Inferior parietal cortex (tissue), 1 donor: ENCODE results near the gene SHISAL2A.

Experiments used
- DNase-seq: peaks from one replicate; pipeline ENCODE4 v3.0.0-alpha.2; 2016; ENCODE audit errors: extremely low spot score

The SHISAL2A gene

DNA sequence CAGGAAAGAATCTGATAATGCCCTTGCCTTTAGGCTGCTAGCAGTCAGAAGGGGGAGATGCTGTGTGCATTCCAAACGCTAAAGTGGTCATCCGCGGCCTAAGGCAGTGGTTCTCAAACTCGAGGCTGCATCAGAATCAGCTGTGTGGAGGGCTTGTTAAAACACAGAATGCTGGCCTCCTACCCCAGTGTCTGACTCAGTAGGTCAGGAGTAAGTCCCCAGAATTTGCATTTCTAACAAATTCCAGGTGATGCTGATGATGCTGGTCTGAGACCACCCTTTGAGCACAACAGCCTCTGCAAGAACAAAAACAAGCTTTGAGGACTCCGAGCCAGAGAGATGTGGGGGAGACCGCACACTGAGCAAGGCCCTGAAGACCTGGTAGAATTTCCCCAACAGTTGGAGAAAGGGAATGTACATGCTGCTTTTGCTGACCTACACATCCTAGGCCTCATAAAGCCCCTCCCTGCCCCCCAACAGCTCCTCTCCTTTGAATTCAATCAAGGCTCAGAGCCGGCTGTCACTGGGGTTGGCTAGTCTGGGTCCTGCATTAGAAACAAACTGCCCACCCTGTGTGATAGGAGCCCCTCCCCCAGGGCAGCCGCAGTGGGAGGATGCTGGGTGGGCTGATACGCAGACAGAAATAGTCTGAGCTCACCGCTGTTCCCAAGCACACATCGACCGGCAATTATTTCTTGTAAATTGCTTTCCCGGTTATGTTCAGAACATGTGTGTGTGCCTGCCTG is 27.1 kb downstream of the SHISAL2A start:
- DNase-seq: no peak

DNA sequence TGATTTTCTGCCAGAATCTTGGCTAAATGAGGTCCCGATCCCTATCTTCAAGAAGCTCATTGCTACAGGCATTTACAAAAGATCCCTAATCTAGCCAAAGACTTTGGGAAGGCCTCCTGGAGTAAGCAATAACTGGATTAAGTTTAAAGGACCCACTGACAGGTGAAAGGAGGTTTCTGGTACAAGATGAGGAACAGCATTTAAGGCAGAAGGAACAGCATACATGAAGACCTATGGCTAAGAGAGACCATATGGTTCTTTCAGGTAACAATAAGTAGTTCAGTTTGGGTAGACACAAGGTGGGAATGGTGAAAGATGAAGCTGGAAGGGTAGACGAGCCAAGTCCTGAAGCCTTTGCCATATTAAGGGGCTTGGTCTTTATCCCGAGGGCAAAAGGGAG is 27.8 kb downstream of the SHISAL2A start:
- no peak for DNase-seq

DNA sequence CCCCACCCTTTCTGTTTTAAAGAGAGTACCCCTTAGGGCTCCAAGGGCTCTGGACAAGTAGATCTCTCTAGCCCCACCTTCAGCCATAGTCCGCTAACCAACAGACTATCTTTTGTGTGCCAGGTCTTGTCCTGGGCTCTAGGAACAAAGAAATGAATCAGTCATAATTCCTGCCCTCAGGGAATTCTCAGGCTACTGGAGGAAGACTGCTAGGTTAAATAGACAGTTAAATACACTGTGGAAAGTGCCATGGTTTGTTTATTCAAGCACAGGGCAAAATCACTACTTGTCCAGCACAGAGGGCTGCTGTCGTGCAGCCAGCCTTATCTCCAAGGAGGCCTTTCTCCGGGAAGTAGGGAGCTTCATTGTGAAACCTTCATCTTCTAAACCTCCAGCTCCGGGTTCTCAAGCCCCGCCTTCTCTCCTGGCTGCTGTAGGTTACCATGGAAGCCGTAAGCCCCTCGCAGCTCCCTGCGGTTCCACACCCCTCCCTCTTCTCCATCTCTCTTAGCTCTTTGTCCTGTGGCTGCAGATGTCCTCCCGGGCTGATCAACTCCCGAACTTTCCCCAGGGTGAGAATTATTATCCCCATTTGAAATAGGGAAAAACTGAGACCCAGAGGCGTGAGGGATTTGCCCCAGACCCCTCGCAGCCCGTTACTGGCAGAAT is 29.8 kb downstream of the SHISAL2A start:
- no peak for DNase-seq

DNA sequence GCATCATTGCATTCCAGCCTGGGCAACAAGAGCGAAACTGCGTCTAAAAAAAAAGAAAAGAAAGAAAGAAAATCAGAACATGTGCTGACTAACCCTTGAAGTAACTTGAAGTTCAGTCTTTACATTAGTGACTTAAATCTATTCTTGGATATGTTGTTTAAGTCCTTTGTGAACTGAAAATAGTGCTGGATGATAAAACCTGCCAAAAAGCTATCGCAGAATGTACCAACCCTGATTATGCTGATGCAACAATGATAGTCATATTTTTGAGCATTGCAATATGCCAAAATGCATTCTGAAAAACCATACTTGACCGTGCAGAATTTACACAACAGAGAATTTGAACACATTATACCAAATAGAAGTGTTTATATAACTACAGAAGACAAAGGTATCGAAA is 30.7 kb downstream of the SHISAL2A start:
- DNase-seq: peak; percentile 9

DNA sequence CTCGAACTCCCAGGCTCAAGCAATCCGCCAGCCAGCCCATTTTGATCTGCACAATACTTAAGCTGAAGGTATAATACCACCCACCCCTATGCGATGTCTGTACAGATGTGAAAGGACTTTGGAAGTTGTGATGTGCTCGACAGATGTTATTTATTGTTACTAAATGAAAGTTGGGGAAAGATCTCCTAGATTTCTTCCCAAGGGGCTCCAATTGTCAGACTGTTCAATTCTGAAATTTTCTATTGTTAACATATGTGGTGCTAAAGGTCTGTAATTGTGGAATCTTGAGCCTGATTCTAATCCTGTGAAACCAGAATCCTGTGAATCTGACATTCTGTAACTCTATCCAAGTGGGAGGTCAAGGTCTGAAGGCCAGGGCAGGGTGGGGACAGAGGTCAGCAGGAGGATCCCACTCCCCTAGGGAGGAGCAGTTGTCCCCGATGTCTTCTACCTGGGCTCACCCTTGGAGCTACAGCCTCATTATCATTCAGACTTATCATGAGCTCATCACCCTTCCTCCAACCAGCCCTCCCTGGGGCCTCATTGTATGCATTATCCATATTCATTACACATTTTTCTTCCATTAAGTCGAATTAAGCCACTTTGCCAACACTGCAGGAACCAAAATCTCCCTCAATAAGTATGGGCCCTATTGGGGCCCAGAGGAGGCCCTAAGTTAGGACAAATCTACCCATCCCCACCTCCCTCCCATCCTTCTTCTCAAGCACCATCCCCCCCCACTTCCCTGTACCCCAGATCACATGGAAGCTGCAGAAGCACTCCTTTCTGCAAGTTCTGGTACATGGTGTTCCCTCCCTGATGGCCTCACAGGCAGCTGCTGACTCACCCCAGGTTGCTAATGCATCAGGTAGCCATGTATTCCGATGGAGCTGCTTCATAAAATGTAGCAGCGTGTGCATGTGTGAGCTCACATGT is 32.3 kb downstream of the SHISAL2A start:
- DNase-seq: no peak

DNA sequence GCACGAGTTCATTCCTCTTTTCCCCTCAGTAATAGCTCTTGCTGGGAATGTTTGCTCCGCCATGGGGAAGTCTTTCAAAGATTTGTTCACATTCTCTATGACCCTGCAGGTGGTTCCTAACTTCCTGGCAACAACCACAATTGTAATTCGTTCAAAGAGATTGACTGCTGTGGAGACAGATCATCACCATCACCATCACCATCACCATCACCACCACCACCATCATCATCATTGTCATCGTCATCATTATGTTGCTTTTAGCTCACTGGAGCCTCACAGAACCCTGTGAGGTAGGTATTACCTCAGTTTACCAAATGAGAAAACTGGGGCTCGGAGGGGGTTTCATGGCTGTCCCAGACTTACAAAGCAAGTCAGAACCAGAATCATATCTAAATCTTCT is 34.3 kb downstream of the SHISAL2A start:
- no peak for DNase-seq

DNA sequence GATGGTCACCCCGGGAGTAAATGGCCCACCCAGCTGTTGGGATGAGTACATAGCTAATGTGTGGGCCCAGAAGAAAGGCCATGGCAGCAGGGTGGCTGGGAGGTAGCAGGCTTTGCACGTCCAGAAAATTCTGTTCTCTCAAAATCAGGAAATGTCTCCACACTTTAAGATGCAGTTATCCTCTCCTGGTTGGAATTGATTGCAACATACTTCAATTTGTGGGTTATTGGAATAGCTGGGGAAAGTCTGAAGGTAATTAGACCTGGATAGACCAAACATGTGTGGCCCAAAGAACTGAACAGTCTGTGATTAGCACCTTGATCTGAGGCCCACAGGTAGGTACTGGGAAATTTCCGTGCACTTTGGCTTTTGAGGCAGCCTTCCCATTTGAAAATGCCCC is 35.0 kb downstream of the SHISAL2A start:
- DNase-seq: no peak

DNA sequence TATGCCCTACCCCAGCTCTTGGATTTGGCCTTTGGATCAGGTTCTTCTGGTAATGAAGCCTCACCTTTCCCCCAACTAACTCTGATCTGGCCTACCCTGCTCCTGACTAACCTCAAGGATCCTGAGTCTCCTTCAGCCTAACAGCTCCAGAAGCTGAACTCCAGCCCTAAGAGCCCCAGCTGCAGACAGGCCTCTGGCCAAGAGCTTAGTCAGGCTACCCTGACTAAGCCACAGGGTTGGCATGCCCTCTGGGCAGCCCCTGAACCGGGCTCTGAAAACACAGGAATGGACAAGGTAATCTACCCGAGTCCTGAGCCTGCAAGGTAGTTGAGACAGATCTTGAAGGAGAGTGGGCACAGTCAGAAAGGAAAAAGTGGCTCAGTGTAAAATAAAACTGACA is 35.7 kb downstream of the SHISAL2A start:
- DNase-seq: no peak

DNA sequence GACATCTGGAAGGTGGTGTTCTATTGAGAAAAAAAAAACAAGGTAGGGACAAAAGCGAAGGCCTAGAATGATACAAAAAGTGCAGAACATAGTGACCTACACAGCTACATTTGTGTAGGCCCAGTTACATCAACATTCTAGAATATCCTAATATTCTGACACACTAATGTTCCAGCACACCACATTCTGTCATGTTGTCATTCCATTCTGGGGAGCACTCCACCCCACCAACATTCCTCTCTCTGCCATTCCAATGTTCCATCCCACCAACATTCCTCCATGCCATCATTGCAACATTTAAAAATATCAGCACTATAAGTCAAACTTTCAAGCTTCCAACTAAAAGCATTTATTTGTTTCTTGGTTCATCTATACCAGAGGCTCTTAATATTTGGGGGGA is 36.7 kb downstream of the SHISAL2A start:
- DNase-seq: no peak

DNA sequence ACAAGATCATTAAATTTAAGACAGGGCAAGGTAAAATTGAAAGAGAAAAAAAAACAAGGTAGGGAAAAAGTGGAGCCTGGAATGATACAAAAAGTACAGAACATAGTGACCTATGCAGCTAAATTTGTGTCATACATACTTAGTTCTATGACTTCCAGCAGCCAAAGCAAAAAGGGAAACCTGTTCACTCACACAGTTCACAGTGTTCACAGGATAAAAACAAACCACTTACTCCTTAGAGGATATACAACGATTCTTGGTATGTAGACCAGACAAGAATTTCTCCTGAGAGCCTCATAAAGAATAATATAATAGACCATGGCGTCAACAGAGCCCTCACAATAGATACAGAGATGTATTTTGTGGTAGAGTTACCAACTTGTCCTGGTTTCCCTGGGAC is 37.6 kb downstream of the SHISAL2A start:
- no peak for DNase-seq

DNA sequence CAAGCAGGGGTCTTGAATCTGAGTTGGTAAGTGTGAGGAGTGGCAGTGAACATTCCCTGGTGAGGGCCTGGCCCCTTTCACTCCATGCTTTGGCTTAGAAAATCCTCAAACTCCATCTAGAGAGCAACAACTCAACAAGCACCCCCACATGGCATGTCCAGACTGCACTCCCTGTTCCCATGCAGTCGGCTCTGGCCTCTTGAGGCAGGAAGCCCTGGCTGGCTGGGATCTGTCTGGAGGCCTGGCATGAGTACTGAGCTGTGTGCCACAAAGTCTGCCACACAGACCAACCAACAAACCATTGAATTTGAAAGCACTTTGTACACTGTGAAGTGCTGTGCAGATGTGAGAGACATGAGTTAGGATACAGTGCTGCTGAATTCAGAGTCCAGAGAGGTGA is 40.0 kb downstream of the SHISAL2A start:
- no peak for DNase-seq

DNA sequence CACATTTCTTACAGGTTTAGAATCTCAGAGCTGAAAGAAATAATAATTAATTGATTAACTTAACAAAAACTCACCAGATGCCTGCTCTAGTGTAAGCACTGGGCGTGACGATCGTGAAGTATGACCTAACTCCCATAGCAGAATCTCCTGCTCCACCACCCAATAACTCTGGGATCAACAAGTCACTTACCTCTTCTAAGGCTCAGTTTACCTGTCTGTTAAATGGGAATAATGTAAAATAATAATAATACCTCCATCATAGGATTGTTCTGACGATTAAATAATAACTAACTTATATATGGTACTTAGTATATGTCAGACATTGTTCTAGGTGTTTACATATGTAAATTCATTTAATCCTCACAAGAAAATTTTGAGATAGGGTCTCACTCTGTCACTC is 40.5 kb downstream of the SHISAL2A start:
- DNase-seq: no peak

DNA sequence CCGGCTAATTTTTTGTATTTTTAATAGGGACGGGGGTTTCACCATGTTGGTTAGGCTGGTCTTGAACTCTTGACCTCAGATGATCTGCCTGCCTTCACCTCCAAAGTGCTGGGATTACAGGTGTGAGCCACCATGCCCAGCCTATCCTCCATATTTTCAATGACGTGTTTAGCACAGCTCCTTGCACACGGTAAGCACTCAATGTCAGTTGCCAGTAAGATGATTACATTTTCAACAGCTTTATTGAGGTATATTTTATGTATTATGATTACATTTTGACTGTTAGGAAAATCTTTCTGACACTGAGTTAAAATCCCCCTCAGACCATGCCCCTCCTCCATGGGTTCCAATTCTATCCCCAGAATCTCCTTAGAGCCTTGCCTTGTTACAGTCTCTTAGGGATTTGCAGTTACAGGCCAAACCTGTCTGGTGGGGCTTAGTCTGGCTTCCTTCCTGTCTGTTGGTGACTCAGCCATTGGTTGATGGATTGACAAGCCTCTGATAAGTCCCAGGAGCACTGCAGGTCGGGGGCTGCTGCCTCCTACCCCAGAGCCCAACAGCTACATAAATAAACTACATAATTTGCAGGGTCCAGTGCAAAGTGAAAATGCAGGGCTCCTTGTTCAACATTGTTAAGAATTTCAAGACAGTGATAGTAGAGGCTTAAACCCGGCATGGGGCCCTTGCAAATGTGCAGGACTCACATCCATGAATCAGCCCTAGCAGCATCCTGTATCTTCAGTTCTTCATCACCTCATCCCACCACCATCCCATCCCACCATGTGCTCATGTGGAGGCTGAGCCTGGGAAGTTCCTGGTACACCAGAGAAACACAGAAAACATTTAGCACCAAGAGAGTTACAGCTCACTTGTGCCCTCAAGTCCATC is 41.8 kb downstream of the SHISAL2A start:
- DNase-seq: no peak

DNA sequence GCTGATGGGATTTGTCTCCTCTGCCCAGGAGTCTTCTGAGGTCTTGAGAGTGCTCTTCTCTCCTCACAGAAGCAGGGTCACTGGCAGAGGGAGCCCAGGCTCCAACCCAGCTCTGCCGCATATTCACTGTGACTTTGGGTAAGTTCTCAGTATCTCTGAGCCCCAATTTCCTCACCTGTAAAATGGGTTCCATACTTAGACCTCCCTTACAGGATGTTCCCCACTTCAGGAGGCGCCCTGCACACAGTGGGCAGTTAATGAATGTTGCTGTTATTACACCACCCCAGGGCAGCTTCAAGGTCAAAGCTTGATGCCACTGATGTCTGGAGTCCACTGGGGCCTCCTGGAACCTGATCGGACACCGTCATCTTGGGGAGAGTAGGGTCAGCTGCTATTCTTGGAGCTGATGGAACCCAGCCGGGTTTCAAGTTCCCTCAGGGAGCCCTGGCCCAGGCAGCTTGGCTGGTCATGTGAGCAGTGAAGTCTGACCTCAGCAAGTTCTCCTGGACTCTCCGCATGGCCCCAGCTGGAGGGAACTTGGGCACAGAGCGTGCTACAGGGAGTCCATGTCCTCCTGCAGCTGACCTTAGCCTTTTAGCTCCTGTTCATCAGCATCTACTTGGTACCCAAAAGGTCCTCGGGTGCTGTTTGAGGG is 43.4 kb downstream of the SHISAL2A start:
- no peak for DNase-seq

DNA sequence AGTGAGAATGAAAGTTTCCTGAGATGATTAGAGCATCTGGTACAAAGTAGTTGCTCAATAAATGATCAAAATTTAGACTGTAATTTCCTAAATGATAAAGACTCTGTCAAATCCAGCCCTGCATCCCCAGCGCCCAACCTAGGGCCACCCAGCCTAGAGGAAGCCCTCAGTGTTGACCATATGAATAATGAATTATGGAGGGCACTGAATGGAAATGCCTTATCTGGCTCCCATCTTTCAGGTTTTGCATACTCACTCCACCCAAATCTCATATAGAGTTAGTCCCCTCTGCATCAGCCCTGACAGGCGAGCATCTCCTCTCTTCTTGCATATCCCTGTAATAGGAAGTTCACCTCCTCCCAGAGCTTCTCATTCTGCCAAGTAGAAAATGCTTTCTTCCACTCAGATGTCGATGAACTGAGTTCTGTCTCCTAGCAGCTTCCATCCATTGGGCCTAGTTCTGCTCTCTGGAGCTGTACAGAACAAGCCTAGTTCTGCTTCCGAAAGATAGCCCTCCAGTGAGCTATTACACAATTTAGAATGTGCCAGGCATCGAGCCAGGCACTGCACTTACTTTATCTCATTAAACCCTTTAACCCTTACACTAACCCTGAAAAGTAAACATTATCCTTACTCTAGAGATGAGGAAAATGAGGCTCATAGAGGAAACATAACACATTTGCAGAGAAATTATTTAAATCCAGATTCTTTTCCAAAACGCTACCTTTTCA is 44.3 kb downstream of the SHISAL2A start:
- DNase-seq: no peak

DNA sequence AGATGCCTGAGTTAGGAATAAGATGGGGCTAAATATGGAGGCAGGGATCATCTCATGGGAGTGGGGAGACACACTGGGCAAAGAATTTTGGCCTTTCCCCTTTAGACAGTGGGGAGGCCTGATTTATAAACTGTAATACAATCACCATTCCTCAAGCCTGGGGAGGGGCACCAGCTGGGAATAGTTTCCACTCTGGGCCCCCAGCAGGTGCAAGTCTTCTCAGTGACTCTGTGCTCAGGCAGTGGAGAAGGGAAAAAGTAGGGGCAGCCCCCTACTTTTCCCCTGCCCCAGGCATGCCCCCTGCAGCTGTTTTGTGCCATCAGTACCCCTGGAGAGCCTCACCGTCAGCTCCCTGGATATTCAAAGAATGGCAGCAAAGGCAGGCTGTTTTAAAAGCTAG is 46.1 kb downstream of the SHISAL2A start:
- no peak for DNase-seq

DNA sequence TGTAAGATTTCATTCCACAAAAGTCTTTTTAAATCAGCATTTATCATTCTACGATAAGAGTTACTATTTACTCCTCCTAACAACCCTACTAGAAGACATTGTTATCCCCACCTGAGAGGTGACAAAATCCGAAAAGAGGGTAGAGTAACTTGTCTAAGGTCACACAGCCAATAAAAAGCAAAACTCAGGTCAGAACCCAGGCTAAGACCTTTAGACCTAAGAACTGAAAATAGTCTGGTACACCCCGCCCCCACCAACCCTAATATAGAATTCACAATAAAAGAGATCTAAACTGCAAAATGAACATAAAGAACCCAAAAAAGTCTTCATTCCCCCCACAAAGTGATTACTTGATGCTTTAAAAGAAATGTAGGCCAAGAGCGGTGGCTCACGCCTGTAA is 46.5 kb downstream of the SHISAL2A start:
- no peak for DNase-seq

DNA sequence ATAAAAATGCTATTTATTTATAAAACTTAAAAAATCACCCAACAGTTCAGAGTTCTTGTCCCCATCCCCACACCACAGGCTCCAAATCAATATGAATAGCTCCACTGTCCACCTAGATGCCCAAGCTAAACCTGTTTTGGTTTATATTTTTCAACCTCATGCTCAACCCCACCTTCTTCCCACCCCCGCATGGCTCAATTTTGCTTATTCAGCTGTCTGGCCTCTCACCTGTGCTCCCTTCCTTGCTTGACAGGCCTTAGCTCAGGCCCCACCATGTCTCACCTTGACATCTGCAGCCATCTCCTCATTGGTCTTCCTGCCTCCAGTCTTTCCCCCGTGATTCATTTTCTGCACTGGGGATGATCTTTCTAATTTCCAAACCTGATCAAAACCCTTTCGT is 47.4 kb downstream of the SHISAL2A start:
- no peak for DNase-seq

DNA sequence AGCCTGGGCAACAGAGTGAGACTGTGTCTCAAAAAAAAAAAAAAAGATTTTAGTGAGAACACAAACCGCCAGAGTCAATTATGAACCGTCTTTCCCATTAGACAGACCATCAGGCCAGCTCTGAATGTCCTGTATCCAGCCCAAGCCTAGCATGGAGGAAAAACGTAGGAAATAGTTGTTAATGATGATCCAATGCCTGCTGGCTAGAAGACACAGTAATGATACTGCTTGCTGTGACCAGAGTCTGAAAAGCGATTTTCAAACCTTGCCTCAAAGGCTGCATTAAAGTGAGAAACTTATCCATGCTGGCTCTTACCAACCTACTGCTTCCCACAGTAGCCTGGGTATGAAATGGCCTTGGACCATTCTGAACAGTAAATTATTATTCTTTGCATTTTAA is 48.2 kb downstream of the SHISAL2A start:
- no peak for DNase-seq

DNA sequence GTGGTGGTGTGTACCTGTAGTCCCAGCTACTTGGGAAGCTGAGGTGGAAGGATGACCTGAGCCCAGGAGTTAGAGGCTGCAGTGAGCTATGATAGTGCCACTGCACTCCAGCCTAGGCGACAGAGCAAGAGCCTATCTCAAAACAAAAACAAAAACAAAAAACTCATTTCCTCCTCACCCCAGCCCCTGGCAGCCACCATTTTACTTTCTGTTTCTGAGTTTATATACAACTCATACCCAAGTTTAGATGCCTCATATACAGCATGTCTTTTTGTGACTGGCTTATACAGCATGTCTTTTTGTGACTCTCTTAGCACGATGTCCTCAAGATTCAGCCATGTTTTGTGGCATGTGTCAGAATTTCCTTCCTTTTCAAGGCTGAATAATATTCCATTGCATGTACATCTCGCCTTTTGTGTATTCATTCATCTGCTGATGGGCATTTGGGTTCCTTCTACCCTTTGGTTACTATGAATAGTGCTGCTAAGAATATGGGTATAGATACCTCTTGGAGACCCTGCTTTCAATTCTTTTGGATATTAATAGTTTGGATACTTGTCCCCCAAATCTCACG is 50.5 kb downstream of the SHISAL2A start:
- DNase-seq: no peak
